ENCODE data around the gene HOXC10. TPM values are rescaled to one million over a fixed set of nuclear protein-coding genes. Genes with fewer than 3 reads are reported as not detected.

HOXC10 gene
- total and polyA plus RNA-seq, 2 donors (not counting 1 experiment from before 2014, with no cell fraction given): not detected

DNA sequence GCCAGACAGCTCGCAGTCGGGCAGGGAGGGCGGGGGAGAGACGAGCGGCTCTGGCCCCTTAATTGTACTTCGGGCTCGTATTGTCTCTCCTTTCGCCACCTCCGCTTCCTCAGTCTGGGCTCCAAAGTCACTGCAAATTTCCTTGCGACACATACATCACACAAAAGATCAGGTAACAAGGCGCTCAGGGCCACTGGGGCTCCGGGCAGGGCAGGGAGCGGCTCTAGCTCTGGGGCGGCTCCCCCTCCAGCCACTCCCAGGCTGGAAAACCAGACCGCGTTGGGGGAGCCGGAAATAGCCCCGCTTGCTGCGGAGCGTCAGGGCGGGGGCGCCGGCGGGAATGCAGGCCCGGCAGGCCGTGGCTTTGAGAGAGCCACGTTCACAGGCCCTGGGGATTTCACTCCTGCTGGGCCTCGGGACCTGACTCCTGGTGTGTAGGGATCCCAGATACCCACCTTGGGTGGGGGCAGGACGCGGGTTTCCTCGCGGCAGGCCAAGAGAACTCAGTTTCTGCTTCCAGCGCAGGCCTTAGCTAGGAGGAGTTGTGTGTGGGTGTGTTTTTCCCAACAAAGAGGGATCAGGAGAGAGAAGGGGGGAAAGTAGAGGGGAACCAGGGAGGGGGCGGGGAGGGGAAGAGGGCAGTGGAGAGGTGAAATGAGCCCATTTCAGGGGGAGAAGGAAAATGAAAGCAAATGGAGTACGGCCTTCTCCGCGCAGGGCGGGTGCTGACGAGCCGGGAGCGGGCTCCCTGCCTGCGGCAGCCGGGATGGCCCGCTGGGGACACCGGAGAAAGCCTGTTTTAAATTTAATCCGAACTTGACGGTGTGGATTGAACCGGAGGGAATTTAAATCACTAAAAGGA, 10.7 kb downstream of the HOXC10 start:
- peaks cover 0 to 75% (median 0%) of the 10 kb centered on the region in 3 donors for H3K9me3 ChIP-seq (ENCODE audit: control extremely low read depth in 1 of 3, control insufficient read depth in 2 of 3, insufficient read depth in 1 of 3, low read length in 2 of 3)
- intact Hi-C loops (cut with micrococcal nuclease): loop anchor here (5.0 kb wide), 2 partner anchors 37 to 43 kb away; partner anchors contain the start of genes HOXC12 and HOXC5
- peak overlapping the region in 4 of 5 experiments; percentile 44 to 60 (median 58) for H3K4me3 ChIP-seq (ENCODE audit: control extremely low read depth in 1 of 5, extremely low read depth in 1 of 5, insufficient read depth in 1 of 5, low read depth in 2 of 5, low read length in 4 of 5)
- DNase-seq (peak; percentile 62), ATAC-seq (ENCODE audit: low read depth) (peak; percentile 43)
- H2AFZ ChIP-seq (ENCODE audit: insufficient read depth, low read depth, low read length, poor library complexity, severe bottlenecking): peak overlapping the region; percentile 70
- H4K20me1 ChIP-seq (ENCODE audit: control insufficient read depth, insufficient read depth, low read length, poor library complexity, severe bottlenecking): no peaks in the 10 kb centered on the region
- H3K4me2 ChIP-seq (replicated peaks; ENCODE audit: low read depth, low read length, poor library complexity, severe bottlenecking): peak overlapping the region; percentile 96
- H3K27ac ChIP-seq (ENCODE audit: low read length in 2 of 2): no peak overlapping the region
- POLR2A ChIA-PET: interaction anchor here (0.6 to 0.7 kb wide), 2 partner anchors 20 to 220 kb away, joined by 3 to 10 read pairs; no protein-coding TSS in a partner anchor
- CTCF ChIA-PET: interaction anchor here (1.1 to 1.6 kb wide), 2 partner anchors 10 to 195 kb away, joined by 3 to 7 read pairs; no protein-coding TSS in a partner anchor
- Mint-ChIP-seq H3K9me3 (ENCODE audit: insufficient read depth) (no peaks in the 10 kb centered on the region), H3K4me1 (peaks cover 35% of the 10 kb centered on the region), H3K27ac (peak overlapping the region; percentile 47), H3K27me3 (peaks cover 87% of the 10 kb centered on the region), H3K4me3 (peak overlapping the region; percentile 89)
- WGBS (ENCODE audit: insufficient coverage): 2% methylated on average over 47 of the region's 48 CpGs
- peak; percentile 95 for TF ChIP-seq EZH2 (IDR thresholded peaks at IDR 0.05; ENCODE audit: borderline replicate concordance, insufficient read depth, low read depth, low read length, poor library complexity, severe bottlenecking)
- TF ChIP-seq, protein P1, sequence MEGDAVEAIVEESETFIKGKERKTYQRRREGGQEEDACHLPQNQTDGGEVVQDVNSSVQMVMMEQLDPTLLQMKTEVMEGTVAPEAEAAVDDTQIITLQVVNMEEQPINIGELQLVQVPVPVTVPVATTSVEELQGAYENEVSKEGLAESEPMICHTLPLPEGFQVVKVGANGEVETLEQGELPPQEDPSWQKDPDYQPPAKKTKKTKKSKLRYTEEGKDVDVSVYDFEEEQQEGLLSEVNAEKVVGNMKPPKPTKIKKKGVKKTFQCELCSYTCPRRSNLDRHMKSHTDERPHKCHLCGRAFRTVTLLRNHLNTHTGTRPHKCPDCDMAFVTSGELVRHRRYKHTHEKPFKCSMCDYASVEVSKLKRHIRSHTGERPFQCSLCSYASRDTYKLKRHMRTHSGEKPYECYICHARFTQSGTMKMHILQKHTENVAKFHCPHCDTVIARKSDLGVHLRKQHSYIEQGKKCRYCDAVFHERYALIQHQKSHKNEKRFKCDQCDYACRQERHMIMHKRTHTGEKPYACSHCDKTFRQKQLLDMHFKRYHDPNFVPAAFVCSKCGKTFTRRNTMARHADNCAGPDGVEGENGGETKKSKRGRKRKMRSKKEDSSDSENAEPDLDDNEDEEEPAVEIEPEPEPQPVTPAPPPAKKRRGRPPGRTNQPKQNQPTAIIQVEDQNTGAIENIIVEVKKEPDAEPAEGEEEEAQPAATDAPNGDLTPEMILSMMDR (IDR thresholded peaks at IDR 0.05): no peak
- peaks cover 0 to 98% (median 84%) of the 10 kb centered on the region in 4 experiments for H3K27me3 ChIP-seq (replicated peaks in 1 of 4; ENCODE audit: control extremely low read depth in 1 of 4, control insufficient read depth in 3 of 4, insufficient read depth in 4 of 4, low read length in 3 of 4)
- H3K79me2 ChIP-seq (ENCODE audit: control insufficient read depth, insufficient read depth, low read length): no peaks in the 10 kb centered on the region
- peaks cover 37 to 70% of the 10 kb centered on the region in 2 donors for H3K4me1 ChIP-seq (ENCODE audit: control insufficient read depth in 2 of 2, insufficient read depth in 2 of 2, low read length in 2 of 2)
- no peaks in the 10 kb centered on the region for H3K36me3 ChIP-seq (replicated peaks in 1 of 2; ENCODE audit: control extremely low read depth in 1 of 2, control insufficient read depth in 1 of 2, extremely low read depth in 1 of 2, insufficient read depth in 2 of 2, low read length in 1 of 2)
- H3K9ac ChIP-seq (ENCODE audit: low read length): peak overlapping the region; percentile 58
